Breast epithelium (tissue), 4 donors: ENCODE measurements around the gene ATP2B2. TPM values are rescaled to one million over a fixed set of nuclear protein-coding genes. Genes with fewer than 3 reads are reported as not detected.

Source experiments
- DNase-seq, 2 donors: peaks; one replicate each; pipeline ENCODE4 v3.0.0-alpha.2; 2019; ENCODE audit warnings: low spot score in 2 of 2
- H3K27ac ChIP-seq, 2 donors: fragments of 200-600 bp; sonication (generic) in 1 of 2; one replicate each; pipeline ENCODE4 v1.5.1; 2016 to 2019; ENCODE audit warnings: mild to moderate bottlenecking in 1 of 2
- H3K27me3 ChIP-seq, 2 donors: fragments of 200-600 bp; sonication (generic) in 1 of 2; one replicate each; pipeline versions ENCODE4 v1.5.1 to v1.6.0; 2017 to 2019; ENCODE audit warnings: control low read depth in 1 of 2, mild to moderate bottlenecking in 1 of 2
- H3K36me3 ChIP-seq: fragments of 200-600 bp; one replicate; pipeline ENCODE4 v1.5.1; 2019
- H3K4me1 ChIP-seq, 2 donors: fragments of 200-600 bp; sonication (generic); one replicate each; pipeline ENCODE4 v1.5.1; 2016 to 2019; ENCODE audit warnings: control low read depth in 1 of 2
- H3K4me3 ChIP-seq, 3 donors: fragments of 200-600 bp; sonication (generic); 1 replicate in 2 of 3; 2 replicates in 1 of 3; pipeline ENCODE4 v1.5.1; 2016 to 2019; ENCODE audit warnings: mild to moderate bottlenecking in 3 of 3, moderate library complexity in 2 of 3
- H3K9me3 ChIP-seq, 2 donors: fragments of 200-600 bp; sonication (generic) in 1 of 2; one replicate each; pipeline ENCODE4 v1.5.1; 2016 to 2019; ENCODE audit warnings: control low read depth in 1 of 2
- CTCF ChIP-seq, 3 donors: fragments of 450-650 bp; IDR thresholded peaks; one replicate each; pipeline ENCODE4 v1.5.1; 2016 to 2017; ENCODE audit warnings: antibody characterized with exemption in 3 of 3, mild to moderate bottlenecking in 3 of 3, moderate library complexity in 3 of 3
- POLR2A ChIP-seq: fragments of 450-650 bp; IDR thresholded peaks from one replicate; pipeline ENCODE4 v1.6.1; 2016; ENCODE audit warnings: antibody characterized with exemption, mild to moderate bottlenecking, moderate library complexity
- POLR2AphosphoS5 ChIP-seq, 3 donors: sonication (generic); formaldehyde crosslinking; IDR thresholded peaks; one replicate each; pipeline ENCODE4 v1.6.1; 2017; ENCODE audit warnings: antibody characterized with exemption in 3 of 3
- intact Hi-C: fragments of 100-400 bp; cut with DNase I; formaldehyde crosslinking; loops from one replicate; pipeline ENCODE4 v1.15.1; 2023; ENCODE audit warnings: low total_unique reads
- total RNA-seq, 3 donors: library from RNA; depleted of rRNA; stranded (reverse); fragments of >200 nt; gene quantifications; one replicate each; pipeline ENCODE4 v1.1.0, GENCODE V29; 2016

ATP2B2 gene
- total RNA-seq, 3 donors from 2014 or later = under 0.01 to 0.15 TPM; not detected in 1

GRCh38 chr3:10500717-10501663 is 4.4 kb downstream of the ATP2B2 start:
- no peak overlapping the region for H3K27ac ChIP-seq
- intact Hi-C loops = no loop called here
- peaks cover 0 to 4% of the 10 kb centered on the region in 2 donors for H3K4me1 ChIP-seq
- no peak for DNase-seq
- peaks cover 0 to 23% of the 10 kb centered on the region in 2 donors for H3K27me3 ChIP-seq
- no peak overlapping the region for H3K4me3 ChIP-seq
- H3K9me3 ChIP-seq = no peaks in the 10 kb centered on the region
- H3K36me3 ChIP-seq = no peaks in the 10 kb centered on the region
- TF ChIP-seq POLR2AphosphoS5 (IDR thresholded peaks at IDR 0.05) (no peak), POLR2A (no peak), CTCF (IDR thresholded peaks at IDR 0.05) (no peak)

GRCh38 chr3:10498271-10498670 is 7.1 kb downstream of the ATP2B2 start:
- TF ChIP-seq CTCF (IDR thresholded peaks at IDR 0.05) = no peak
- no peak for TF ChIP-seq POLR2AphosphoS5 (IDR thresholded peaks at IDR 0.05)
- no peak for TF ChIP-seq POLR2A
- no peaks in the 10 kb centered on the region for H3K9me3 ChIP-seq
- no peaks in the 10 kb centered on the region for H3K27me3 ChIP-seq
- intact Hi-C loops = no loop called here
- DNase-seq = no peak
- H3K4me1 ChIP-seq = no peaks in the 10 kb centered on the region
- H3K4me3 ChIP-seq = no peak overlapping the region
- no peak overlapping the region for H3K27ac ChIP-seq
- no peaks in the 10 kb centered on the region for H3K36me3 ChIP-seq

GRCh38 chr3:10497439-10497838 is 7.9 kb downstream of the ATP2B2 start:
- no peak for DNase-seq
- Histone ChIP-seq H3K4me3 (no peak overlapping the region), H3K4me1 (no peaks in the 10 kb centered on the region), H3K9me3 (no peaks in the 10 kb centered on the region), H3K27ac (no peak overlapping the region), H3K27me3 (no peaks in the 10 kb centered on the region), H3K36me3 (no peaks in the 10 kb centered on the region)
- TF ChIP-seq POLR2A (no peak), CTCF (IDR thresholded peaks at IDR 0.05) (no peak), POLR2AphosphoS5 (IDR thresholded peaks at IDR 0.05) (no peak)
- intact Hi-C loops = no loop called here

- DNase-seq = no peak
- Histone ChIP-seq H3K4me1 (no peaks in the 10 kb centered on the region), H3K36me3 (no peaks in the 10 kb centered on the region), H3K27ac (no peak overlapping the region), H3K27me3 (no peaks in the 10 kb centered on the region), H3K4me3 (no peak overlapping the region), H3K9me3 (no peaks in the 10 kb centered on the region)
- TF ChIP-seq POLR2AphosphoS5 (IDR thresholded peaks at IDR 0.05) = no peak
- TF ChIP-seq POLR2A = no peak
- TF ChIP-seq CTCF (IDR thresholded peaks at IDR 0.05) = no peak
- intact Hi-C loops = no loop called here
These were observed 9.1 kb downstream of the ATP2B2 start for GRCh38 chr3:10496121-10496863.

- no peak for TF ChIP-seq POLR2A
- no peak for TF ChIP-seq POLR2AphosphoS5 (IDR thresholded peaks at IDR 0.05)
- TF ChIP-seq CTCF (IDR thresholded peaks at IDR 0.05) = no peak
- H3K9me3 ChIP-seq = no peaks in the 10 kb centered on the region
- H3K27ac ChIP-seq = no peak overlapping the region
- no peak overlapping the region for H3K4me3 ChIP-seq
- no peak for DNase-seq
- no peaks in the 10 kb centered on the region for H3K36me3 ChIP-seq
- H3K27me3 ChIP-seq = no peaks in the 10 kb centered on the region
- no peaks in the 10 kb centered on the region for H3K4me1 ChIP-seq
- intact Hi-C loops = no loop called here
These were observed 9.8 kb downstream of the ATP2B2 start for GRCh38 chr3:10495614-10496013.
